Thyroid gland (tissue), 4 donors: Measurements from ENCODE around the gene DDI1. TPM values are rescaled to one million over a fixed set of nuclear protein-coding genes. Genes with fewer than 3 reads are reported as not detected.

ENCODE experiments used
- DNase-seq, 2 donors: peaks; one replicate each; pipeline ENCODE4 v3.0.0-alpha.2; 2019
- H3K27ac ChIP-seq, 3 donors: fragments of 200-600 bp; sonication (generic); 1 replicate in 2 of 3; 2 replicates in 1 of 3; pipeline ENCODE4 v1.5.1; 2016 to 2019; ENCODE audit warnings: mild to moderate bottlenecking in 1 of 3, moderate library complexity in 1 of 3
- H3K27me3 ChIP-seq: fragments of 200-600 bp; sonication (generic); one replicate; pipeline ENCODE4 v1.5.1; 2019
- H3K36me3 ChIP-seq, 2 donors: fragments of 200-600 bp; sonication (generic); one replicate each; pipeline ENCODE4 v1.5.1; 2016 to 2019
- H3K4me1 ChIP-seq, 2 donors: fragments of 200-600 bp; sonication (generic); one replicate each; pipeline ENCODE4 v1.5.1; 2017 to 2019
- H3K4me3 ChIP-seq, 3 donors: fragments of 200-600 bp; sonication (generic); replicated peaks in 1 of 3; 1 replicate in 2 of 3; 2 replicates in 1 of 3; pipeline ENCODE4 v1.5.1; 2016; ENCODE audit warnings: mild to moderate bottlenecking in 1 of 3
- H3K9me3 ChIP-seq: fragments of 200-600 bp; sonication (generic); one replicate; pipeline ENCODE4 v1.5.1; 2017
- CTCF ChIP-seq, 6 experiments: fragments of 200-600 bp in 3 of 6; fragments of 450-650 bp in 3 of 6; sonication (generic) in 3 of 6; IDR thresholded peaks; one replicate each; pipeline ENCODE4 v1.5.1; 2016 to 2019; ENCODE audit warnings: antibody characterized with exemption in 6 of 6, mild to moderate bottlenecking in 2 of 6, inconsistent platforms in 1 of 6, moderate library complexity in 1 of 6
- POLR2A ChIP-seq, 2 donors: fragments of 450-650 bp; IDR thresholded peaks; one replicate each; pipeline ENCODE4 v1.6.1; 2017; ENCODE audit warnings: antibody characterized with exemption in 2 of 2, mild to moderate bottlenecking in 2 of 2, moderate library complexity in 1 of 2
- WGBS, 2 donors: methylation state at CpG; one replicate each; pipeline ENCODE4 v1.1.5; 2017; 5-methylcytosine and 5-hydroxymethylcytosine counted together
- intact Hi-C: fragments of 100-400 bp; cut with DNase I; formaldehyde crosslinking; loops from one replicate; pipeline ENCODE4 v1.15.1; 2023
- total RNA-seq, 4 donors: library from RNA; depleted of rRNA; stranded (reverse); fragments of >200 nt; gene quantifications; one replicate each; pipeline ENCODE4 v1.2.3, GENCODE V29; 2016

DDI1 gene
- under 1 TPM in 1 of 4 donors, not detected in 3; 0.13 TPM for total RNA-seq

GRCh38 chr11:104036588-104036987 is at the start of gene DDI1:
Gene DDI1, plus strand, starts transcription at chr11:104036640. Its CDS starts 183 bp downstream, at chr11:104036823.
- TF ChIP-seq POLR2A (IDR thresholded peaks at IDR 0.05): no peak
- TF ChIP-seq CTCF (IDR thresholded peaks at IDR 0.05): no peak
- Histone ChIP-seq H3K27me3 (no peaks in the 10 kb centered on the region), H3K4me1 (no peaks in the 10 kb centered on the region), H3K9me3 (no peaks in the 10 kb centered on the region), H3K36me3 (no peaks in the 10 kb centered on the region), H3K27ac (no peak within 1 kb of the TSS), H3K4me3 (no peak within 1 kb of the TSS)
- DNase-seq: no peak
- intact Hi-C loops: no loop called here
- 95 to 98% methylated on average over 8 to 15 of the region's 26 CpGs for WGBS, 2 donors

- TF ChIP-seq POLR2A (IDR thresholded peaks at IDR 0.05): no peak
- no peak for TF ChIP-seq CTCF (IDR thresholded peaks at IDR 0.05)
- H3K4me1 ChIP-seq: no peaks in the 10 kb centered on the region
- H3K36me3 ChIP-seq: no peaks in the 10 kb centered on the region
- no peaks in the 10 kb centered on the region for H3K9me3 ChIP-seq
- H3K27ac ChIP-seq: no peak overlapping the region
- H3K4me3 ChIP-seq: no peak overlapping the region
- no peak for DNase-seq
- intact Hi-C loops: no loop called here
- WGBS, 2 donors: 71 to 76% methylated on average over 9 of the region's 9 CpGs
- no peaks in the 10 kb centered on the region for H3K27me3 ChIP-seq
Measured at GRCh38 chr11:103987629-103988594, 48.5 kb upstream of the DDI1 start.

- H3K27ac ChIP-seq: no peak overlapping the region
- WGBS, 2 donors: 68 to 79% methylated on average over 4 of the region's 4 CpGs
- no peak overlapping the region for H3K4me3 ChIP-seq
- DNase-seq: no peak
- TF ChIP-seq POLR2A (IDR thresholded peaks at IDR 0.05) (no peak), CTCF (IDR thresholded peaks at IDR 0.05) (no peak)
- no peaks in the 10 kb centered on the region for H3K27me3 ChIP-seq
- intact Hi-C loops: no loop called here
- H3K4me1 ChIP-seq: no peaks in the 10 kb centered on the region
- H3K36me3 ChIP-seq: no peaks in the 10 kb centered on the region
- H3K9me3 ChIP-seq: no peaks in the 10 kb centered on the region
Measured at GRCh38 chr11:103988595-103988969, 47.9 kb upstream of the DDI1 start.

GRCh38 chr11:103993507-103993906 is 42.9 kb upstream of the DDI1 start:
- Histone ChIP-seq H3K4me1 (no peaks in the 10 kb centered on the region), H3K4me3 (no peak overlapping the region)
- intact Hi-C loops: no loop called here

More at GRCh38 chr11:103993507-103993906, 42.9 kb upstream of the DDI1 start:
- H3K36me3 ChIP-seq: no peaks in the 10 kb centered on the region
- no peaks in the 10 kb centered on the region for H3K9me3 ChIP-seq
- DNase-seq: no peak
- H3K27ac ChIP-seq: no peak overlapping the region
- no peak for TF ChIP-seq POLR2A (IDR thresholded peaks at IDR 0.05)
- TF ChIP-seq CTCF (IDR thresholded peaks at IDR 0.05): no peak
- H3K27me3 ChIP-seq: no peaks in the 10 kb centered on the region
